OCI-LY1 (cell line): ENCODE results near the gene PDZRN3.

Source experiments
- H2AFZ ChIP-seq: fragments of 200-600 bp; sonication (generic), shearing (Covaris generic); 2 replicates; pipeline ENCODE4 v1.6.0; 2014; ENCODE audit warnings: antibody characterized with exemption, mild to moderate bottlenecking, low read length
- H3F3A ChIP-seq: fragments of 200-600 bp; sonication (generic), shearing (Covaris generic); 2 replicates; pipeline ENCODE4 v1.6.0; 2014; ENCODE audit warnings: mild to moderate bottlenecking, antibody characterized with exemption, low read length, moderate library complexity; ENCODE audit not compliant: insufficient read depth
- H3K27ac ChIP-seq: fragments of 200-600 bp; sonication (generic); 2 replicates; pipeline ENCODE4 v1.5.1; 2014; ENCODE audit warnings: low read length, mixed run types, mild to moderate bottlenecking, low read depth; ENCODE audit not compliant: poor library complexity, severe bottlenecking
- H3K27me3 ChIP-seq: fragments of 200-600 bp; sonication (generic); 2 replicates; pipeline ENCODE4 v1.6.0; 2014; ENCODE audit warnings: antibody characterized with exemption, mild to moderate bottlenecking, low read length, moderate library complexity; ENCODE audit not compliant: insufficient read depth
- H3K36me3 ChIP-seq: fragments of 200-600 bp; sonication (generic); 2 replicates; pipeline ENCODE4 v1.6.1; 2014; ENCODE audit warnings: mild to moderate bottlenecking, antibody characterized with exemption, low read length, moderate library complexity, mixed read lengths; ENCODE audit not compliant: insufficient read depth
- H3K4me1 ChIP-seq: fragments of 200-600 bp; sonication (generic); 2 replicates; pipeline ENCODE4 v1.5.1; 2014; ENCODE audit warnings: mild to moderate bottlenecking, low read length, moderate library complexity; ENCODE audit not compliant: insufficient read depth, severe bottlenecking
- H3K4me2 ChIP-seq: fragments of 200-600 bp; sonication (generic), shearing (Covaris generic); 2 replicates; pipeline ENCODE4 v1.6.1; 2014; ENCODE audit warnings: low read length
- H3K4me3 ChIP-seq: fragments of 200-600 bp; sonication (generic); 2 replicates; pipeline ENCODE4 v1.5.1; 2014; ENCODE audit warnings: low read length, low read depth, mild to moderate bottlenecking, mixed read lengths; ENCODE audit not compliant: poor library complexity, severe bottlenecking
- H3K79me2 ChIP-seq: fragments of 200-600 bp; shearing (Covaris generic); 2 replicates; pipeline ENCODE4 v1.6.1; 2016; ENCODE audit warnings: mixed run types, low read length, mixed read lengths; ENCODE audit not compliant: insufficient read depth
- H3K9ac ChIP-seq: fragments of 200-600 bp; sonication (generic), shearing (Covaris generic); 2 replicates; pipeline ENCODE4 v1.6.1; 2014; ENCODE audit warnings: mild to moderate bottlenecking, low read length, mixed read lengths
- H3K9me2 ChIP-seq: fragments of 200-600 bp; sonication (generic), shearing (Covaris generic); 2 replicates; pipeline ENCODE4 v1.6.1; 2014; ENCODE audit warnings: low read depth, mild to moderate bottlenecking, low read length, mixed read lengths
- H3K9me3 ChIP-seq: fragments of 200-600 bp; shearing (Covaris generic); 2 replicates; pipeline ENCODE4 v1.6.1; 2014; ENCODE audit warnings: low read length, mixed read lengths
- H4K20me1 ChIP-seq: fragments of 200-600 bp; sonication (generic), shearing (Covaris generic); 2 replicates; pipeline ENCODE4 v1.6.0; 2016; ENCODE audit warnings: mild to moderate bottlenecking, low read length; ENCODE audit not compliant: insufficient read depth
- CTCF ChIP-seq: fragments of 200-600 bp; sonication (generic), shearing (Covaris generic); IDR thresholded peaks from 2 replicates; pipeline ENCODE4 v1.5.1; 2017; ENCODE audit warnings: mild to moderate bottlenecking, antibody characterized with exemption, low read length, moderate library complexity, mixed read lengths
- EZH2 ChIP-seq: fragments of 200-600 bp; sonication (generic), shearing (Covaris generic); IDR thresholded peaks from 2 replicates; pipeline ENCODE4 v1.8.0; 2017; ENCODE audit warnings: borderline replicate concordance, mixed run types, mild to moderate bottlenecking, antibody characterized with exemption, low read length, moderate library complexity, mixed read lengths

The PDZRN3 gene

GRCh38 chr3:73491287-73491662 lies 133.5 kb downstream of the PDZRN3 start:
- Histone ChIP-seq H3K9me2 (no peaks in the 10 kb centered on the region), H3K36me3 (no peaks in the 10 kb centered on the region), H3K9ac (no peak overlapping the region), H3F3A (no peaks in the 10 kb centered on the region), H3K27ac (no peak overlapping the region), H2AFZ (no peak overlapping the region), H3K9me3 (no peaks in the 10 kb centered on the region), H3K4me2 (no peak overlapping the region), H4K20me1 (no peaks in the 10 kb centered on the region), H3K4me3 (no peak overlapping the region), H3K27me3 (no peaks in the 10 kb centered on the region), H3K79me2 (no peaks in the 10 kb centered on the region), H3K4me1 (no peaks in the 10 kb centered on the region)
- TF ChIP-seq CTCF (no peak), EZH2 (no peak)

DNA sequence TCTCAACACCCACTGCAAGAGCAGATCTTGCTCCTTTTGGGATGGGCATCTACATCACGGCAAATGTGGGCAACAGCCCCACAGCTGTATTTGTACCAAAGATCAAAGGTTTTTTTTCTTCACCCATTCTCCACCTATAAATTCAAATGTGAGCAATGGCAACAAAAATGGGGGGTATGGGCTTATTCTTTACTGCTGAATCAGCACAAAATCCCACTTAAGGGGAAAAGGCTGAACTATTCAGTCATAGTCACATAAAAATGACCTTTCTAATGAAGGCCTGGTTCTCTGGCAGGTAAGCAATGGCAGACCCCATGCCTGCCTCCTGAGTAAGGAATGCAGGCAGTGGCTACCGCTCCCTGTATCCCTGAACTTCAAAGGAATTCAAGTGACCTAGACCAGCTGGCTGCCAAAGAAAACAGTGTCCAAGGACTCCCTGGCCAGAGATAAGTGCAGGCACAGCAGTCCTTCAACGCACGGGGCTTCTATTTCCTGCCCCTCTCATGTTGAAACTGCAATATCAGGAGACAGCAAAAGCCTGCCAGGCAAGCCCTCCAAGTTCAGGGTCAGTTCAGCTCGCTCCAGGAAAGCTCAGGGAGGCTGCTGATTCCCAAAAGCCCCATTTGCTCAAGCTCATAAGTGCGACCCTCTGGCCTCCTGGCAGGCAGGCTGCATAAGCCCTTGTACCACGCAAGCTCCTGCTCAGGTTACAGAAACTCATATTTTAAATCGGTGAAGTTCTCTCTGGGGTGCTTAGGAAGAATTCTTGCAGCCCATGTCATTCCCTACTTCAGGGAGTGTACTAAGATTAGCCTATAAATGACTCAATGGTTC lies 134.1 kb downstream of the PDZRN3 start:
- H3K9me2 ChIP-seq = no peaks in the 10 kb centered on the region
- H3K4me1 ChIP-seq = no peaks in the 10 kb centered on the region
- no peaks in the 10 kb centered on the region for H3F3A ChIP-seq
- H3K9me3 ChIP-seq = no peaks in the 10 kb centered on the region
- TF ChIP-seq CTCF = no peak
- TF ChIP-seq EZH2 = no peak
- no peak overlapping the region for H3K9ac ChIP-seq
- H3K27ac ChIP-seq = no peak overlapping the region
- no peak overlapping the region for H2AFZ ChIP-seq
- H3K79me2 ChIP-seq = no peaks in the 10 kb centered on the region
- H4K20me1 ChIP-seq = no peaks in the 10 kb centered on the region
- no peaks in the 10 kb centered on the region for H3K36me3 ChIP-seq
- H3K27me3 ChIP-seq = no peaks in the 10 kb centered on the region
- H3K4me3 ChIP-seq = no peak overlapping the region
- no peak overlapping the region for H3K4me2 ChIP-seq

- H4K20me1 ChIP-seq = no peaks in the 10 kb centered on the region
- no peak overlapping the region for H3K4me3 ChIP-seq
- no peak overlapping the region for H3K27ac ChIP-seq
- H3K27me3 ChIP-seq = no peaks in the 10 kb centered on the region
- H3K4me2 ChIP-seq = no peak overlapping the region
- H3K4me1 ChIP-seq = no peaks in the 10 kb centered on the region
- H3F3A ChIP-seq = no peaks in the 10 kb centered on the region
- TF ChIP-seq CTCF (no peak), EZH2 (no peak)
- no peaks in the 10 kb centered on the region for H3K9me2 ChIP-seq
- no peaks in the 10 kb centered on the region for H3K79me2 ChIP-seq
- H3K36me3 ChIP-seq = no peaks in the 10 kb centered on the region
- H3K9me3 ChIP-seq = no peaks in the 10 kb centered on the region
- H3K9ac ChIP-seq = no peak overlapping the region
- no peak overlapping the region for H2AFZ ChIP-seq
Measured at GRCh38 chr3:73485877-73486330, 138.8 kb downstream of the PDZRN3 start.
